Measurements from ENCODE around the gene KCNK10. TPM values are rescaled to one million over a fixed set of nuclear protein-coding genes. Genes with fewer than 3 reads are reported as not detected.

The KCNK10 gene
- total RNA-seq, 1 donor = not detected

DNA sequence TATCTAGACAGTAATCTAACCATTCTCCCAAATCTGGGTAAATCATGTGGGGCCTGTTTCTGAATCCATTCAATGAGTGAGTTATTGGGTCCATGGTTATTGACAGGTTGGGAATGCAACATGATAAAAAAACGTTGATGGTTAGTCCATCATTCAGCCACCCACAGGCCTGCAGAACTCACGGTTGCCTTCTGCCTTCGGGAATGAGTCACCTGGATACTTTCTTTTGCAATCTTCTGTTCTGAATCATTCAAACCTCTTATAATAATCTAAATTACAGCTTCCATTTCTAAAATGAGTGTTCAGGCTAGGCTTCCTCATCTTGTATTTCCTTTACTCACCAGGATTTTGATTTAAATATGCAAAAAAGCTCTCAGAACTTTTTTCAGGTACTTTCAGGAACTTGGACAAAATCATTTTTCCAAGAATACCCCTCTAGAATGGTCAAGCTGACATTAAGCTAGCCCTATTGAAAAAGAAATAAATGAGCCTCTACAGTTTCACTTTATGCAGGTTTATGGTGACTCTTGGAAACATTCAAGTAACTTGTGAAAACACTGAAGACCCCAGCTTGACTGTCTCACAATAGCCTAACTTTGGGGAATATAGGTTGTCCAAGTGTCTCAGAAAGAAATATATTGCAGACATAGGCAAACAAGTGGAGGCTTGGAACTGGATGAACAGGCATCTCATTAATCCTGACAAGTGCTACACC, 94.4 kb downstream of the KCNK10 start:
- DNase-seq (ENCODE audit: low read depth) = no peak
- H3K4me3 ChIP-seq (ENCODE audit: low read depth, low read length) = no peak overlapping the region
- TF ChIP-seq, protein P1, sequence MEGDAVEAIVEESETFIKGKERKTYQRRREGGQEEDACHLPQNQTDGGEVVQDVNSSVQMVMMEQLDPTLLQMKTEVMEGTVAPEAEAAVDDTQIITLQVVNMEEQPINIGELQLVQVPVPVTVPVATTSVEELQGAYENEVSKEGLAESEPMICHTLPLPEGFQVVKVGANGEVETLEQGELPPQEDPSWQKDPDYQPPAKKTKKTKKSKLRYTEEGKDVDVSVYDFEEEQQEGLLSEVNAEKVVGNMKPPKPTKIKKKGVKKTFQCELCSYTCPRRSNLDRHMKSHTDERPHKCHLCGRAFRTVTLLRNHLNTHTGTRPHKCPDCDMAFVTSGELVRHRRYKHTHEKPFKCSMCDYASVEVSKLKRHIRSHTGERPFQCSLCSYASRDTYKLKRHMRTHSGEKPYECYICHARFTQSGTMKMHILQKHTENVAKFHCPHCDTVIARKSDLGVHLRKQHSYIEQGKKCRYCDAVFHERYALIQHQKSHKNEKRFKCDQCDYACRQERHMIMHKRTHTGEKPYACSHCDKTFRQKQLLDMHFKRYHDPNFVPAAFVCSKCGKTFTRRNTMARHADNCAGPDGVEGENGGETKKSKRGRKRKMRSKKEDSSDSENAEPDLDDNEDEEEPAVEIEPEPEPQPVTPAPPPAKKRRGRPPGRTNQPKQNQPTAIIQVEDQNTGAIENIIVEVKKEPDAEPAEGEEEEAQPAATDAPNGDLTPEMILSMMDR (IDR thresholded peaks at IDR 0.05; ENCODE audit: insufficient read depth, low read length) = no peak

DNA sequence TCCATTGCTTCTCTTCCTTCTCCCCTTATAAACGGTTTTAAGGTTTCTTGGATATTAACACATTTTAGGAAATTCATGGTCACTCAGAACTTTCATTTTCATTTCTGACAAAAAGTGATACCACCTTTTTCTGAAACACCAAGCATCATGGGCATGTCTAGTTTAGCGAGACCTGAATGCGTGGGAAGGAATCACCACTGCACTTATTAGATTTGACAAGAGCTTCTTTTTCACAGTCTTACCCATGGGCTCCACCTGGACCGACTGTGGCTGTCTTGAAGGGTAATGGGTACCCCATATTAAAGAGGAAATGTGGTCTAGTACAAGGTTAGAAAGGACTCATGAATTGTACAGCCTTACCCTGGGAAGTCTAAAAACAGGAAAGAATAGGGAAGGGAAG, 95.4 kb downstream of the KCNK10 start:
- no peak overlapping the region for H3K4me3 ChIP-seq (ENCODE audit: low read depth, low read length)
- TF ChIP-seq, protein P1 (IDR thresholded peaks at IDR 0.05; ENCODE audit: insufficient read depth, low read length) = no peak
- no peak for DNase-seq (ENCODE audit: low read depth)

DNA sequence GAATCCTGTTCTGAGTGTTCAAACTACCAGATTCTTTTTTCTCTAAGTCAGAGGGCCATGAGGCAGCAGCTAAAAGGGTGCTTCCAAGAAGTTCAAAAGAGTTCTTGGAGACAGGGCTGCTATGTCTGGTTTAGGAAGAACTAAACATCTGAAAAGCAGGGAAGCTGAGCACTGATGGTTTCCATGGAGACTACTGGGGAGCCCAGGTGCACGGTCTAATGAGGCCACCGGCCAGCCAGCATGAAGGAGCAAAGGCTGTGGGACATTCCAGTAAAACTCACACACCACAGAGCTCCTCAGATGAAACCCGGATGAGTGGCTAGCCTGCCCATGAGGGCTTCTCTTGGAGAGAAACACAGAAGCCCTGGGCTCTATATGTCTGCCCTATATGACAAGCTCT, 97.3 kb downstream of the KCNK10 start:
- TF ChIP-seq, protein P1 (IDR thresholded peaks at IDR 0.05; ENCODE audit: insufficient read depth, low read length) = no peak
- H3K4me3 ChIP-seq (ENCODE audit: low read depth, low read length) = no peak overlapping the region
- DNase-seq (ENCODE audit: low read depth) = no peak

DNA sequence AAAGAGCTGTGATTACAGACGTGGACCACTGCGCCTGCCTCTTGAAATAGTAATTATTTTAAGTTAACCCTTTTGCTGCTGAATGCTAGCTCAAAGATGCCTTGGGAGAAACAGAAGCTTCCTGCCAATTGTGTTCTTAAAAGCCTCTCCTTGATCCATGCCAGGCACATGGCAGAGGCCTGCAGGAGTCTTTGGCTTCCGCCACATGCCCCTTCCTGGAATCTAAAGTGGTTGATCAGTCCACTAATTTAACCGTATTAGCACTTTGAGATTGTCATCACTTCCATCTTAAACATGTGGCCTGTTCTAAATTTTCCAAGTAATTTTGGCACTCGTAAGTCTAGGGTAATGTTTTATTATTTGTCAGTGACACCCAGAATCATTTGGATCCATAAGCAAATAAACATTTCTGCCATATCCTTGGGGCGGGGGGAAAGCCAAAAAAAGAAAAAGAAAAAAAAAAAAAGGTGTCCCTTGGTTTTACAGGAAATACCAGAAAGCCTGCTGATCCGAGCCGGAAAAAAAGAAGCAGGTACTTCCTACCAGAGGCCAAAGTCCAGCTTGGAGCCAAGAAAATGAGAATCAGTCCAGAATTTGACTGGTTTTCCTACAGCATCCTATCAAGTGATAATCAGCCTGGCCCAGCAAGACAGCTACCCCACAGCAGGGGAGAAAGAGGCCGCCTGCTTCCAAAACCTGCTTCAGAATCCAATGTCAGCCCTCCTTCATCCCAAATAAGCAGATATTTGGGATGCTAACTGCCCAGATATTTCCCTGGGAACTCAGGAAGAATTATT, 104.8 kb downstream of the KCNK10 start:
- DNase-seq (ENCODE audit: low read depth) = no peak
- H3K4me3 ChIP-seq (ENCODE audit: low read depth, low read length) = no peak overlapping the region
- TF ChIP-seq, protein P1 (IDR thresholded peaks at IDR 0.05; ENCODE audit: insufficient read depth, low read length) = no peak

DNA sequence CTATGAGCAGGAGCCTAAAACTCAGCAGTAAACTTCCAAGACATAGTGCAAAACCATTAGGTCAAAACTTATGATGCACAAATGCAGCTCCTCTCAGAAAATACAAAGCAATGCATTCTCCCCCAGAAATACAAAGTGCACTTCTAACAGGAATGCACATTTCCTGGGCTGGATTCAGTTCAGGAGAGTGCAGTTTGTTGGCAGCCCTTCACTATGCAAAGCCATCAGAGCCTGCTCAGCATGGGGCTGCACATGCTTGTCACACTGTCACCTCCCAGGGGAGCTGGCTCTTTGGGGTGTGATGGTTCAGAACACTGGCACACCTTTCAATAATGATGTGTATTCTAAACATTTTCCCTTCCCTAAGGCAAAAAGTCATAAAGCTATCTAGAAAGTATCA, 110.4 kb downstream of the KCNK10 start:
- H3K4me3 ChIP-seq (ENCODE audit: low read depth, low read length) = no peak overlapping the region
- no peak for DNase-seq (ENCODE audit: low read depth)
- TF ChIP-seq, protein P1 (IDR thresholded peaks at IDR 0.05; ENCODE audit: insufficient read depth, low read length) = no peak

DNA sequence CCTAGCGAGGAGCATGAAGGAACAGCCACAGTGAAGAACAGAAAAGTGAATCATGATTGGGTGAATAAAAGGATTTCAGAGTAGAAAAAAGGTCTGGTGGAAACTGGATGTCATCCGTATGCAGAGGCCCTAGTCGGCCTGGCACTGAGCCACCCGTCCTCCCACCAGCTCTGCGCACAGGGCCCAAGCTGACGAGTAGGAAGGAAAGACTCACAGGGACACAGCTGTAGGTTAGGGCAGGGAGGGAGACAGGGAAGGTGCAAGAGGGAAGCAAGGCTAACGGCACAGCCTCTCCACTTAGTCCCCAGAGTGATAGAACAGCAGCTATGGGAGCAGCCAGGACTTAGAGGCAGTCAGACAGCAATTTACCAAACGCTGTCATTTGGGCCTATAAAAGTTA, 112.6 kb downstream of the KCNK10 start:
- no peak overlapping the region for H3K4me3 ChIP-seq (ENCODE audit: low read depth, low read length)
- no peak for DNase-seq (ENCODE audit: low read depth)
- TF ChIP-seq, protein P1 (IDR thresholded peaks at IDR 0.05; ENCODE audit: insufficient read depth, low read length) = no peak
